Tibial nerve (tissue), 4 donors: ENCODE measurements around the gene CHD6. TPM values are rescaled to one million over a fixed set of nuclear protein-coding genes. Genes with fewer than 3 reads are reported as not detected.

ENCODE experiments used
- DNase-seq, 2 donors: peaks; one replicate each; pipeline ENCODE4 v3.0.0-alpha.2; 2019; ENCODE audit warnings: low spot score in 2 of 2
- H3K27ac ChIP-seq, 4 donors: fragments of 200-600 bp; sonication (generic) in 3 of 4; one replicate each; pipeline ENCODE4 v1.5.1; 2017 to 2019; ENCODE audit warnings: mild to moderate bottlenecking in 1 of 4
- H3K27me3 ChIP-seq, 2 donors: fragments of 200-600 bp; sonication (generic) in 1 of 2; one replicate each; pipeline versions ENCODE4 v1.5.1 to v1.6.0; 2017 to 2019
- H3K36me3 ChIP-seq, 3 donors: fragments of 200-600 bp; sonication (generic); one replicate each; pipeline ENCODE4 v1.5.1; 2018 to 2019
- H3K4me1 ChIP-seq, 4 donors: fragments of 200-600 bp; sonication (generic) in 3 of 4; one replicate each; pipeline ENCODE4 v1.5.1; 2017 to 2019
- H3K4me3 ChIP-seq, 4 donors: fragments of 200-600 bp; sonication (generic) in 3 of 4; one replicate each; pipeline ENCODE4 v1.5.1; 2017 to 2019; ENCODE audit warnings: mild to moderate bottlenecking in 1 of 4, moderate library complexity in 1 of 4
- H3K9me3 ChIP-seq, 4 donors: fragments of 200-600 bp; sonication (generic) in 3 of 4; one replicate each; pipeline ENCODE4 v1.5.1; 2017 to 2019
- CTCF ChIP-seq, 5 experiments: fragments of 200-600 bp in 3 of 5; fragments of 450-650 bp in 2 of 5; sonication (generic) in 3 of 5; IDR thresholded peaks; one replicate each; pipeline ENCODE4 v1.5.1; 2016 to 2019; ENCODE audit warnings: antibody characterized with exemption in 5 of 5, mild to moderate bottlenecking in 3 of 5, moderate library complexity in 2 of 5
- EP300 ChIP-seq, 2 donors: sonication (generic); formaldehyde crosslinking; IDR thresholded peaks; one replicate each; pipeline ENCODE4 v1.6.1; 2017; ENCODE audit warnings: antibody characterized with exemption in 2 of 2, mild to moderate bottlenecking in 1 of 2
- POLR2A ChIP-seq, 2 donors: fragments of 450-650 bp; IDR thresholded peaks; one replicate each; pipeline ENCODE4 v1.6.1; 2017; ENCODE audit warnings: antibody characterized with exemption in 2 of 2, mild to moderate bottlenecking in 2 of 2, moderate library complexity in 2 of 2
- WGBS, 2 donors: methylation state at CpG; one replicate each; pipeline ENCODE4 v1.1.5; 2018; 5-methylcytosine and 5-hydroxymethylcytosine counted together
- total RNA-seq, 4 donors: library from RNA; depleted of rRNA; stranded (reverse); fragments of >200 nt; gene quantifications; one replicate each; pipeline ENCODE4 v1.1.0, GENCODE V29; 2016

Gene CHD6
- total RNA-seq, 4 donors from 2014 or later, result 52.0 to 58.2 (median 54.9) TPM

GRCh38 chr20:41382791-41383305 lies 235.3 kb downstream of the CHD6 start:
- H3K4me3 ChIP-seq, result peak overlapping the region in 1 of 4 donors; percentile 7
- H3K27ac ChIP-seq, result peak overlapping the region in 1 of 4 donors; percentile 19
- TF ChIP-seq EP300 (IDR thresholded peaks at IDR 0.05) (no peak), CTCF (IDR thresholded peaks at IDR 0.05) (no peak), POLR2A (IDR thresholded peaks at IDR 0.05) (no peak)
- H3K27me3 ChIP-seq, result no peaks in the 10 kb centered on the region
- 48% methylated on average over 7 of the region's 7 CpGs for WGBS, 2 donors
- H3K36me3 ChIP-seq, result no peaks in the 10 kb centered on the region
- DNase-seq, result no peak
- no peaks in the 10 kb centered on the region for H3K9me3 ChIP-seq
- H3K4me1 ChIP-seq, result peaks cover 0 to 32% (median 3%) of the 10 kb centered on the region in 4 donors

- no peaks in the 10 kb centered on the region for H3K27me3 ChIP-seq
- TF ChIP-seq POLR2A (IDR thresholded peaks at IDR 0.05) (no peak), CTCF (IDR thresholded peaks at IDR 0.05) (no peak), EP300 (IDR thresholded peaks at IDR 0.05) (no peak)
- H3K27ac ChIP-seq, result no peak overlapping the region
- WGBS, 2 donors, result 61 to 70% methylated on average over 10 to 12 of the region's 12 CpGs
- no peaks in the 10 kb centered on the region for H3K36me3 ChIP-seq
- H3K4me3 ChIP-seq, result no peak overlapping the region
- H3K4me1 ChIP-seq, result peaks cover 0 to 16% (median 0%) of the 10 kb centered on the region in 4 donors
- H3K9me3 ChIP-seq, result no peaks in the 10 kb centered on the region
- no peak for DNase-seq
Observed at GRCh38 chr20:41380551-41381193, 237.5 kb downstream of the CHD6 start.

GRCh38 chr20:41379551-41379950 lies 238.6 kb downstream of the CHD6 start:
- H3K4me3 ChIP-seq, result no peak overlapping the region
- no peaks in the 10 kb centered on the region for H3K27me3 ChIP-seq
- no peak for TF ChIP-seq EP300 (IDR thresholded peaks at IDR 0.05)
- TF ChIP-seq CTCF (IDR thresholded peaks at IDR 0.05), result no peak
- TF ChIP-seq POLR2A (IDR thresholded peaks at IDR 0.05), result no peak
- H3K36me3 ChIP-seq, result no peaks in the 10 kb centered on the region
- H3K27ac ChIP-seq, result no peak overlapping the region
- H3K9me3 ChIP-seq, result no peaks in the 10 kb centered on the region
- DNase-seq, result no peak
- H3K4me1 ChIP-seq, result peaks cover 0 to 16% (median 0%) of the 10 kb centered on the region in 4 donors
- WGBS, 2 donors, result 79 to 88% methylated on average over 2 of the region's 2 CpGs

- no peak for DNase-seq
- Histone ChIP-seq H3K27me3 (no peaks in the 10 kb centered on the region), H3K27ac (no peak overlapping the region), H3K9me3 (no peaks in the 10 kb centered on the region), H3K4me3 (no peak overlapping the region), H3K36me3 (no peaks in the 10 kb centered on the region), H3K4me1 (peaks cover 0 to 7% (median 0%) of the 10 kb centered on the region in 4 donors)
- TF ChIP-seq CTCF (IDR thresholded peaks at IDR 0.05) (no peak), EP300 (IDR thresholded peaks at IDR 0.05) (no peak), POLR2A (IDR thresholded peaks at IDR 0.05) (no peak)
- 58 to 66% methylated on average over 6 of the region's 6 CpGs for WGBS, 2 donors
Observed at GRCh38 chr20:41377275-41377674, 240.9 kb downstream of the CHD6 start.

- Histone ChIP-seq H3K4me1 (peaks cover 0 to 7% (median 0%) of the 10 kb centered on the region in 4 donors), H3K9me3 (peaks cover 0 to 2% (median 0%) of the 10 kb centered on the region in 4 donors), H3K4me3 (no peak overlapping the region), H3K27me3 (no peaks in the 10 kb centered on the region), H3K36me3 (no peaks in the 10 kb centered on the region), H3K27ac (no peak overlapping the region)
- TF ChIP-seq CTCF (IDR thresholded peaks at IDR 0.05) (no peak), POLR2A (IDR thresholded peaks at IDR 0.05) (no peak), EP300 (IDR thresholded peaks at IDR 0.05) (no peak)
- no peak for DNase-seq
- WGBS, 2 donors, result 89% methylated on average over 5 of the region's 5 CpGs
Observed at GRCh38 chr20:41376349-41376748, 241.8 kb downstream of the CHD6 start.
